Uterus (tissue), 2 donors: Measurements from ENCODE around the gene EPHA4.

Experiments used
- POLR2A ChIP-seq, 2 donors: fragments of 450-650 bp; IDR thresholded peaks; one replicate each; pipeline ENCODE4 v1.6.1; 2016; ENCODE audit warnings: antibody characterized with exemption in 2 of 2, mild to moderate bottlenecking in 1 of 2, moderate library complexity in 1 of 2
- TF ChIP-seq, protein P1 (sequence below), 4 experiments: fragments of 200-600 bp in 2 of 4; fragments of 450-650 bp in 2 of 4; sonication (generic) in 2 of 4; IDR thresholded peaks; one replicate each; pipeline ENCODE4 v1.5.1; 2016 to 2019; ENCODE audit warnings: antibody characterized with exemption in 4 of 4, mild to moderate bottlenecking in 2 of 4, moderate library complexity in 1 of 4

DNA sequence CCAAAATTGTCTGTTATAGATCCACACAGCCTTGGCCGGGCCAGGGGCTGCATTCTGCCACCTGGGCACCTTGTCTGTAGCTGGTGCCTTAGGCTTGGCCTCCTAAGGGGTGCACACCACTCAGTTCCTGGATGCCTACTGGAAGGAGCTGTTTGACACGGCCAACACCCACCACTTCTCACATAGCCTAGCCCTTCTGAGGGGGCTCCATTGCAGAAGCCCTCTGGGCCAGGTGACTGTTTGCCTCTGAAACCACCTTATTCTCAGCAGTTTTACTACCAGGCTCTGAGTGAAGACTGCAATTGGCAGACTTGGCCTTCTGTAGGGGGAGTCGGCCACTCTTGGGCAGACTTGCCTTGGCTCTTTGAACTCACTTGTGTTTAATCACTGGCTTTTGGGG lies 39.5 kb downstream of the EPHA4 start:
- TF ChIP-seq, protein P1, sequence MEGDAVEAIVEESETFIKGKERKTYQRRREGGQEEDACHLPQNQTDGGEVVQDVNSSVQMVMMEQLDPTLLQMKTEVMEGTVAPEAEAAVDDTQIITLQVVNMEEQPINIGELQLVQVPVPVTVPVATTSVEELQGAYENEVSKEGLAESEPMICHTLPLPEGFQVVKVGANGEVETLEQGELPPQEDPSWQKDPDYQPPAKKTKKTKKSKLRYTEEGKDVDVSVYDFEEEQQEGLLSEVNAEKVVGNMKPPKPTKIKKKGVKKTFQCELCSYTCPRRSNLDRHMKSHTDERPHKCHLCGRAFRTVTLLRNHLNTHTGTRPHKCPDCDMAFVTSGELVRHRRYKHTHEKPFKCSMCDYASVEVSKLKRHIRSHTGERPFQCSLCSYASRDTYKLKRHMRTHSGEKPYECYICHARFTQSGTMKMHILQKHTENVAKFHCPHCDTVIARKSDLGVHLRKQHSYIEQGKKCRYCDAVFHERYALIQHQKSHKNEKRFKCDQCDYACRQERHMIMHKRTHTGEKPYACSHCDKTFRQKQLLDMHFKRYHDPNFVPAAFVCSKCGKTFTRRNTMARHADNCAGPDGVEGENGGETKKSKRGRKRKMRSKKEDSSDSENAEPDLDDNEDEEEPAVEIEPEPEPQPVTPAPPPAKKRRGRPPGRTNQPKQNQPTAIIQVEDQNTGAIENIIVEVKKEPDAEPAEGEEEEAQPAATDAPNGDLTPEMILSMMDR (IDR thresholded peaks at IDR 0.05), result no peak
- TF ChIP-seq POLR2A (IDR thresholded peaks at IDR 0.05), result no peak
